ENCODE data around the gene CRCP.

CRCP gene

DNA sequence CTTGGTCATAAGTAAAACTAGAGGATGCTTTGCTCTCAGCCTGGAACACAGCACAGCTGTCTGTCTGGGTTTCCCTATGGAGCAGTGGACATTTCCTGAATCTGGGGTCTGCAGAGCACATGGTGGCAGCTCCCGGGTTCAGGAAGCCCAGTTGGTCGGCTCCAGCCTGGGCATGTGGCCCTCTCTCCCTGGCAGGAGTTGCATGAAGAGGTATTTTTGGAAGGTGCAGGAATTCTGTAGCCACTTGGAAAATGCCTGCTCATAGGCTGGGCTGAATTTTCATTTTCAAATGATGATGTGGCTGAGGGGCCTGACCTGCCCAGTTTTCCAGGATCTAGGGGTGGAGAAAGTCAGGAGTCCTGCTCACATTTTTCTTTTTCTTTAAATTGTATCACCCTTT, 83.8 kb downstream of the CRCP start:
- no peak for DNase-seq

DNA sequence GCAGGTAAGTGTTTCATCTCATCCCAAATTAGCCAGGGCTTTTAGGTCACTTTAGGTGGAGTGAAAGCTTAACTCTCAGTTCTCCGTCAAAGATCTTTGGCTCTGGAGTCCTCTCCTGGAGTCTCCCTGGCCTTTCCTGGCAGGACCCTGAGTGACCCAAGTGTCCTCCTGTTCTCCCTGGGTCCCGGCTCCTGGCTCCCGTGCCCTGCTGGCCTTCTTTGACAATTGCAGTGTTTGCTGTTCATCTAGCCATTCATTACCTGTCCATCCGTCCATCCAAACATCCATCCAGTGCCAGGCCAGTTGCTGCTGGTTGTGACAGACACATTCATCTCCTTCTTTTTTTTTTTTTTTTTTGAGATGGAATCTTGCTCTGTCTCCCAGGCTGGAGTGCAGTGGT, 84.3 kb downstream of the CRCP start:
- no peak for DNase-seq

GRCh38 chr7:66202441-66202840, 87.8 kb downstream of the CRCP start:
- DNase-seq, result no peak
